GM06990 (cell line): Measurements from ENCODE around the gene RAB36.

Experiments
- DNase-seq: peaks from one replicate; pipeline ENCODE4 v3.0.0-alpha.2; 2011; ENCODE audit not compliant: insufficient read length; ENCODE audit errors: extremely low read depth
- H3K27me3 ChIP-seq: replicated peaks from 2 replicates; pipeline ENCODE4 v1.6.0; 2011; ENCODE audit warnings: low read length; ENCODE audit not compliant: control insufficient read depth, insufficient read depth
- H3K36me3 ChIP-seq: 2 replicates; pipeline ENCODE4 v1.5.1; 2011; ENCODE audit warnings: low read length; ENCODE audit not compliant: control insufficient read depth, insufficient read depth
- H3K4me3 ChIP-seq: replicated peaks from 2 replicates; pipeline ENCODE4 v1.5.1; 2011; ENCODE audit warnings: low read depth, mild to moderate bottlenecking, control low read depth, low read length
- CTCF ChIP-seq: IDR thresholded peaks from 2 replicates; pipeline ENCODE4 v1.5.1; 2011; ENCODE audit warnings: low read length, control low read depth, mild to moderate bottlenecking, inconsistent platforms; ENCODE audit not compliant: insufficient read depth, poor library complexity, severe bottlenecking

Gene RAB36

GRCh38 chr22:23192558-23192957 lies 47.3 kb downstream of the RAB36 start:
- no peaks in the 10 kb centered on the region for H3K27me3 ChIP-seq
- H3K36me3 ChIP-seq: peaks cover 6% of the 10 kb centered on the region
- no peak overlapping the region for H3K4me3 ChIP-seq
- no peak for DNase-seq
- TF ChIP-seq CTCF: no peak

- Histone ChIP-seq H3K27me3 (no peaks in the 10 kb centered on the region), H3K36me3 (peaks cover 8% of the 10 kb centered on the region), H3K4me3 (no peak overlapping the region)
- TF ChIP-seq CTCF: no peak
- DNase-seq: no peak
These were observed 48.0 kb downstream of the RAB36 start for GRCh38 chr22:23193196-23193827.

GRCh38 chr22:23193882-23194281 lies 48.6 kb downstream of the RAB36 start:
- no peaks in the 10 kb centered on the region for H3K27me3 ChIP-seq
- DNase-seq: no peak
- no peak for TF ChIP-seq CTCF
- peaks cover 8% of the 10 kb centered on the region for H3K36me3 ChIP-seq
- H3K4me3 ChIP-seq: no peak overlapping the region

- no peaks in the 10 kb centered on the region for H3K27me3 ChIP-seq
- H3K36me3 ChIP-seq: peaks cover 5% of the 10 kb centered on the region
- no peak for TF ChIP-seq CTCF
- no peak for DNase-seq
- H3K4me3 ChIP-seq: no peak overlapping the region
These were observed 50.9 kb downstream of the RAB36 start for GRCh38 chr22:23196165-23196564.

- no peak for TF ChIP-seq CTCF
- no peak for DNase-seq
- H3K4me3 ChIP-seq: no peak overlapping the region
- H3K27me3 ChIP-seq: no peaks in the 10 kb centered on the region
- H3K36me3 ChIP-seq: peaks cover 4% of the 10 kb centered on the region
These were observed 52.6 kb downstream of the RAB36 start for GRCh38 chr22:23197836-23198235.

GRCh38 chr22:23199159-23199558 lies 53.9 kb downstream of the RAB36 start:
- Histone ChIP-seq H3K4me3 (no peak overlapping the region), H3K36me3 (peaks cover 8% of the 10 kb centered on the region), H3K27me3 (no peaks in the 10 kb centered on the region)
- no peak for DNase-seq
- no peak for TF ChIP-seq CTCF
